ENCODE results near the gene SYNDIG1.

DNA sequence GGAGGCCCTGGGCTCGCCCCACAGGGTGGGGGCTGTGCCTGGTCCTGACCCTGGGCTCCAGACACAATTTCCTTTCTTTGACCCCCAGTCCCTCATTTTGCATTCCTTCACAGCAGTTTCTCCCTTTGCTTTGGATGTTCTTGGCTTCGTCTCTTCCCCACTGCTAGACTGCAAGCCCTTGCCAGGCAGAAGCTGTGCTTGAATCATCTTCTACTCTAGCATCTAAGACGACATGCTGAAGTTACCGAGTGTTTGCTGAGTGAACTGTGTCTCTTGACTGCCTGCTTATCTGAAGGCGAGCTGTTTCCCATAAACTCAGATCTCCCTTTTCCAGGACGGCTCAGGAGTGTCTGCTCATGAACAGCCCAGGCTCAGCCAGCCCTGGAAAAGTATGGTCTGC, 14.3 kb upstream of the SYNDIG1 start:
- no peak for TF ChIP-seq MXI1 (IDR thresholded peaks at IDR 0.05; ENCODE audit: borderline replicate concordance, low read depth, low read length)
- TF ChIP-seq, protein P1, sequence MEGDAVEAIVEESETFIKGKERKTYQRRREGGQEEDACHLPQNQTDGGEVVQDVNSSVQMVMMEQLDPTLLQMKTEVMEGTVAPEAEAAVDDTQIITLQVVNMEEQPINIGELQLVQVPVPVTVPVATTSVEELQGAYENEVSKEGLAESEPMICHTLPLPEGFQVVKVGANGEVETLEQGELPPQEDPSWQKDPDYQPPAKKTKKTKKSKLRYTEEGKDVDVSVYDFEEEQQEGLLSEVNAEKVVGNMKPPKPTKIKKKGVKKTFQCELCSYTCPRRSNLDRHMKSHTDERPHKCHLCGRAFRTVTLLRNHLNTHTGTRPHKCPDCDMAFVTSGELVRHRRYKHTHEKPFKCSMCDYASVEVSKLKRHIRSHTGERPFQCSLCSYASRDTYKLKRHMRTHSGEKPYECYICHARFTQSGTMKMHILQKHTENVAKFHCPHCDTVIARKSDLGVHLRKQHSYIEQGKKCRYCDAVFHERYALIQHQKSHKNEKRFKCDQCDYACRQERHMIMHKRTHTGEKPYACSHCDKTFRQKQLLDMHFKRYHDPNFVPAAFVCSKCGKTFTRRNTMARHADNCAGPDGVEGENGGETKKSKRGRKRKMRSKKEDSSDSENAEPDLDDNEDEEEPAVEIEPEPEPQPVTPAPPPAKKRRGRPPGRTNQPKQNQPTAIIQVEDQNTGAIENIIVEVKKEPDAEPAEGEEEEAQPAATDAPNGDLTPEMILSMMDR (conservative IDR thresholded peaks at IDR 0.05; ENCODE audit: low read depth, low read length): no peak
- TF ChIP-seq BHLHE40 (IDR thresholded peaks at IDR 0.05; ENCODE audit: low read depth, low read length): no peak
- no peak for TF ChIP-seq ELK1 (IDR thresholded peaks at IDR 0.05; ENCODE audit: borderline replicate concordance, low read depth, low read length)
- no peak for TF ChIP-seq SMC3 (IDR thresholded peaks at IDR 0.05; ENCODE audit: low read depth, low read length)

Measured in IMR-90 (cell line).